IMR-90 (cell line): ENCODE measurements around the gene ARHGEF9. TPM values are rescaled to one million over a fixed set of nuclear protein-coding genes. Genes with fewer than 3 reads are reported as not detected.

Experiments
- ATAC-seq: fragments of 200-7000 bp; cut with Tn5 transposase; 2 replicates; pipeline ENCODE4 v1.9.1; 2020; ENCODE audit warnings: low read depth, mild to moderate bottlenecking, moderate library complexity
- BruUV-seq: library from RNA; stranded (reverse); fragments of 400-500 nt; replicated peaks from 2 replicates; lab custom pipeline; 2021; lab: Mats Ljungman, UMichigan
- CTCF ChIA-PET: fragments of 300-600 bp; formaldehyde crosslinking; extraction: SDS; loops from one replicate; lab custom pipeline; 2021; ENCODE audit warnings: antibody characterized with exemption; lab: Yijun Ruan, JAX
- POLR2A ChIA-PET: fragments of 300-600 bp; sonication (Branson Sonifier 250); formaldehyde crosslinking; loops from one replicate; lab custom pipeline; 2022; ENCODE audit warnings: antibody characterized with exemption; ENCODE audit not compliant: unreplicated experiment; lab: Charles Lee
- DNase-seq: peaks from one replicate; pipeline ENCODE4 v3.0.0; 2013
- H2AFZ ChIP-seq: replicated peaks from 2 replicates; pipeline ENCODE3; 2013; ENCODE audit warnings: low read length, mild to moderate bottlenecking; ENCODE audit not compliant: poor library complexity
- H2AK5ac ChIP-seq: 2 replicates; pipeline ENCODE4 v1.6.1; 2013; ENCODE audit warnings: low read depth, low read length, inconsistent platforms
- H2AK9ac ChIP-seq: replicated peaks from 2 replicates; pipeline ENCODE3; 2013; ENCODE audit warnings: mild to moderate bottlenecking, low read depth, low read length, moderate library complexity; ENCODE audit not compliant: poor library complexity
- H2BK120ac ChIP-seq: 2 replicates; pipeline ENCODE4 v1.6.1; 2013; ENCODE audit warnings: low read depth, low read length, inconsistent platforms
- H2BK15ac ChIP-seq: 3 replicates; pipeline ENCODE4 v1.6.1; 2013; ENCODE audit warnings: low read depth, low read length, inconsistent platforms
- H2BK20ac ChIP-seq: 2 replicates; pipeline ENCODE4 v1.6.1; 2013; ENCODE audit warnings: low read depth, mild to moderate bottlenecking, inconsistent platforms, low read length, moderate library complexity
- H2BK5ac ChIP-seq: 2 replicates; pipeline ENCODE4 v1.6.1; 2013; ENCODE audit warnings: mild to moderate bottlenecking, low read depth, low read length, inconsistent platforms; ENCODE audit not compliant: poor library complexity, severe bottlenecking
- H3K14ac ChIP-seq: replicated peaks from 2 replicates; pipeline ENCODE4 v1.6.1; 2013; ENCODE audit warnings: low read depth, low read length, inconsistent platforms
- H3K18ac ChIP-seq: 2 replicates; pipeline ENCODE4 v1.6.1; 2013; ENCODE audit warnings: low read depth, low read length, control low read depth
- H3K23ac ChIP-seq: 2 replicates; pipeline ENCODE4 v1.6.1; 2013; ENCODE audit warnings: low read depth, low read length, inconsistent platforms
- H3K27ac ChIP-seq: 2 replicates; pipeline ENCODE4 v1.5.1; 2013; ENCODE audit warnings: mild to moderate bottlenecking, control low read depth, low read length; ENCODE audit not compliant: insufficient read depth
- H3K27me3 ChIP-seq: 2 replicates; pipeline ENCODE4 v1.6.1; 2013; ENCODE audit warnings: low read length; ENCODE audit not compliant: control insufficient read depth, insufficient read depth
- H3K36me3 ChIP-seq: 2 replicates; pipeline ENCODE4 v1.6.1; 2013; ENCODE audit warnings: low read length, mixed read lengths; ENCODE audit not compliant: control insufficient read depth, insufficient read depth
- H3K4ac ChIP-seq: 2 replicates; pipeline ENCODE4 v1.6.1; 2013; ENCODE audit warnings: low read depth, low read length, inconsistent platforms
- H3K4me1 ChIP-seq: 2 replicates; pipeline ENCODE4 v1.6.1; 2013; ENCODE audit warnings: low read length, mixed read lengths; ENCODE audit not compliant: control insufficient read depth, insufficient read depth
- H3K4me2 ChIP-seq: 2 replicates; pipeline ENCODE4 v1.6.1; 2013; ENCODE audit warnings: low read depth, mild to moderate bottlenecking, control low read depth, low read length, moderate library complexity
- H3K4me3 ChIP-seq: 2 replicates; pipeline ENCODE4 v1.5.1; 2013; ENCODE audit warnings: low read depth, mild to moderate bottlenecking, control low read depth, low read length, moderate library complexity; ENCODE audit not compliant: insufficient read depth
- H3K56ac ChIP-seq: 2 replicates; pipeline ENCODE4 v1.6.1; 2013; ENCODE audit warnings: low read length, inconsistent platforms; ENCODE audit not compliant: insufficient read depth; ENCODE audit errors: extremely low read depth
- H3K79me1 ChIP-seq, 2 experiments: 2 replicates each; pipeline ENCODE4 v1.6.1; 2013; ENCODE audit warnings: low read length in 2 of 2, inconsistent platforms in 1 of 2, low read depth in 1 of 2
- H3K9ac ChIP-seq: 2 replicates; pipeline ENCODE4 v1.6.1; 2013; ENCODE audit warnings: low read depth, low read length, control low read depth
- H3K9me1 ChIP-seq: 2 replicates; pipeline ENCODE4 v1.6.1; 2013; ENCODE audit warnings: low read length, inconsistent platforms; ENCODE audit not compliant: insufficient read depth
- H3K9me3 ChIP-seq: 2 replicates; pipeline ENCODE4 v1.6.1; 2013; ENCODE audit warnings: low read length; ENCODE audit not compliant: control insufficient read depth, insufficient read depth
- H4K20me1 ChIP-seq: 2 replicates; pipeline ENCODE4 v1.6.1; 2013; ENCODE audit warnings: low read length, inconsistent platforms; ENCODE audit not compliant: insufficient read depth
- H4K5ac ChIP-seq: 2 replicates; pipeline ENCODE4 v1.6.1; 2013; ENCODE audit warnings: mild to moderate bottlenecking, low read depth, low read length, control low read depth
- H4K8ac ChIP-seq, 2 experiments: 2 replicates each; pipeline ENCODE4 v1.6.1; 2013; ENCODE audit warnings: low read depth in 2 of 2, low read length in 2 of 2, control low read depth in 1 of 2, inconsistent platforms in 1 of 2
- H4K91ac ChIP-seq: 2 replicates; pipeline ENCODE4 v1.6.1; 2013; ENCODE audit warnings: low read depth, low read length, inconsistent platforms; ENCODE audit not compliant: insufficient read depth
- BHLHE40 ChIP-seq: fragments of 150-350 bp; IDR thresholded peaks from 2 replicates; pipeline ENCODE4 v1.6.1; 2016; ENCODE audit warnings: mild to moderate bottlenecking, low read depth, low read length
- CEBPB ChIP-seq: IDR thresholded peaks from 2 replicates; pipeline ENCODE4 v1.6.1; 2012; ENCODE audit warnings: low read depth, low read length, improper control_type of control experiment
- CHD1 ChIP-seq: IDR thresholded peaks from 2 replicates; pipeline ENCODE4 v1.6.1; 2012; ENCODE audit warnings: low read depth, low read length, improper control_type of control experiment
- FOS ChIP-seq: fragments of 150-350 bp; IDR thresholded peaks from 2 replicates; pipeline ENCODE4 v1.6.1; 2016; ENCODE audit warnings: low read depth, low read length
- MAFK ChIP-seq: IDR thresholded peaks from 2 replicates; pipeline ENCODE4 v1.6.1; 2012; ENCODE audit warnings: low read depth, low read length, improper control_type of control experiment
- MAZ ChIP-seq: IDR thresholded peaks from 2 replicates; pipeline ENCODE4 v1.6.1; 2012; ENCODE audit warnings: low read depth, mild to moderate bottlenecking, low read length, improper control_type of control experiment, moderate library complexity, borderline replicate concordance
- NFE2L2 ChIP-seq: fragments of 150-350 bp; IDR thresholded peaks from 2 replicates; pipeline ENCODE4 v1.6.1; 2016; ENCODE audit warnings: low read depth, mild to moderate bottlenecking, low read length
- POLR2A ChIP-seq: IDR thresholded peaks from 2 replicates; pipeline ENCODE4 v1.6.1; 2012; ENCODE audit warnings: mild to moderate bottlenecking, low read depth, low read length
- RAD21 ChIP-seq: IDR thresholded peaks from 2 replicates; pipeline ENCODE4 v1.6.1; 2012; ENCODE audit warnings: low read length, improper control_type of control experiment
- RCOR1 ChIP-seq: IDR thresholded peaks from 2 replicates; pipeline ENCODE4 v1.6.1; 2012; ENCODE audit warnings: mild to moderate bottlenecking, low read length, improper control_type of control experiment; ENCODE audit not compliant: insufficient replicate concordance
- RFX5 ChIP-seq: IDR thresholded peaks from 2 replicates; pipeline ENCODE4 v1.8.0; 2012; ENCODE audit warnings: low read depth, mild to moderate bottlenecking, low read length, moderate library complexity
- WGBS, 2 experiments: methylation state at CpG; one replicate each; pipeline versions ENCODE4 v1.1.5 to v1.1.7; 2013; ENCODE audit warnings: missing lambda C conversion rate in 2 of 2; ENCODE audit not compliant: insufficient read length in 1 of 2; ENCODE audit errors: extremely low coverage in 2 of 2; 5-methylcytosine and 5-hydroxymethylcytosine counted together
- dilution Hi-C: fragments of 300-500 bp; cut with HindIII; formaldehyde crosslinking; loops from one replicate; pipeline ENCODE4 v1.14.3; 2018; ENCODE audit warnings: low sequenced_read_pairs; ENCODE audit not compliant: unreplicated experiment
- in situ Hi-C: fragments of 300-500 bp; cut with MboI; formaldehyde crosslinking; loops from 3 replicates; pipeline ENCODE4 v1.14.3; 2019; ENCODE audit warnings: low sequenced_read_pairs, inconsistent platforms, mixed read lengths
- intact Hi-C: fragments of 100-400 bp; cut with micrococcal nuclease; formaldehyde crosslinking; loops from 2 replicates; pipeline ENCODE4 v1.10.0; 2022
- polyA plus RNA-seq, 3 experiments: library from polyadenylated mRNA; depleted of rRNA; stranded (reverse); fragments of >200 nt; gene quantifications; 2 replicates each; pipeline ENCODE4 v1.2.3, GENCODE V29; 2012; ENCODE audit warnings: low replicate concordance in 1 of 3
- total RNA-seq: library from RNA; depleted of rRNA; stranded (reverse); fragments of >200 nt; gene quantifications from 2 replicates; pipeline ENCODE4 v1.2.3, GENCODE V29; 2012
- TF ChIP-seq, protein P1 (sequence below): conservative IDR thresholded peaks from 2 replicates; pipeline ENCODE4 v1.5.1; 2012; ENCODE audit warnings: mild to moderate bottlenecking, low read depth, low read length, improper control_type of control experiment

Gene ARHGEF9
- total and polyA plus RNA-seq, 2 of the 4 experiments (the other 2 are of a cell fraction) = 7.1 to 11.8 TPM

DNA sequence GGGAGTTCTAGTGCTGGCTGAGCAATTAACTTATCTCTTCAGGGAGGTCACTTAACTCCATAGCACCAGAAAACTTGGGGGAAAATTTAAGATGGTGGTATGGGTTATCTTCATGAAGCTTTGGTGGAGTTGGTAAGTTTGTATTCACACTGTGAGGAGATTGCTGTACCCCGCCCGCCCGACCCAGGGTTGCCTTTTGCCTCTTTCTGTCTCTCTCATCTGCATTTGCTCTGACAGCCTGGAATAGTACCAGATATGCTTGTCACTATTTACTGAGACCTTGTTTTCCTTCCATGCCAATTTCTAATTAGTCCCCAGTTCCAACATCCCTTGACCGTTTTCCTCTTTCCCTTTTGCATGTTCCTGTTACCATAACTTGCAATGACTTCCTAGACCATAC is 33.1 kb upstream of the ARHGEF9 start:
- no peaks in the 10 kb centered on the region for H3K27me3 ChIP-seq
- H2BK20ac ChIP-seq = no peak overlapping the region
- H3K79me1 ChIP-seq = no peaks in the 10 kb centered on the region
- in situ Hi-C loops = no loop called here
- H3K9me3 ChIP-seq = no peaks in the 10 kb centered on the region
- DNase-seq (no peak), ATAC-seq (no peak)
- no peak overlapping the region for H3K4me3 ChIP-seq
- no TSS peak for BruUV-seq
- no peak overlapping the region for H3K27ac ChIP-seq
- no peak overlapping the region for H3K56ac ChIP-seq
- H3K9me1 ChIP-seq = no peaks in the 10 kb centered on the region
- no peak overlapping the region for H2AK5ac ChIP-seq
- H2AK9ac ChIP-seq = no peak overlapping the region
- ChIA-PET POLR2A (no interaction called here), CTCF (no interaction called here)
- TF ChIP-seq RAD21 (no peak), CHD1 (no peak), CEBPB (no peak), MAFK (no peak), RFX5 (no peak), RCOR1 (no peak), FOS (no peak), NFE2L2 (no peak), POLR2A (no peak), MAZ (no peak), BHLHE40 (no peak)
- TF ChIP-seq, protein P1, sequence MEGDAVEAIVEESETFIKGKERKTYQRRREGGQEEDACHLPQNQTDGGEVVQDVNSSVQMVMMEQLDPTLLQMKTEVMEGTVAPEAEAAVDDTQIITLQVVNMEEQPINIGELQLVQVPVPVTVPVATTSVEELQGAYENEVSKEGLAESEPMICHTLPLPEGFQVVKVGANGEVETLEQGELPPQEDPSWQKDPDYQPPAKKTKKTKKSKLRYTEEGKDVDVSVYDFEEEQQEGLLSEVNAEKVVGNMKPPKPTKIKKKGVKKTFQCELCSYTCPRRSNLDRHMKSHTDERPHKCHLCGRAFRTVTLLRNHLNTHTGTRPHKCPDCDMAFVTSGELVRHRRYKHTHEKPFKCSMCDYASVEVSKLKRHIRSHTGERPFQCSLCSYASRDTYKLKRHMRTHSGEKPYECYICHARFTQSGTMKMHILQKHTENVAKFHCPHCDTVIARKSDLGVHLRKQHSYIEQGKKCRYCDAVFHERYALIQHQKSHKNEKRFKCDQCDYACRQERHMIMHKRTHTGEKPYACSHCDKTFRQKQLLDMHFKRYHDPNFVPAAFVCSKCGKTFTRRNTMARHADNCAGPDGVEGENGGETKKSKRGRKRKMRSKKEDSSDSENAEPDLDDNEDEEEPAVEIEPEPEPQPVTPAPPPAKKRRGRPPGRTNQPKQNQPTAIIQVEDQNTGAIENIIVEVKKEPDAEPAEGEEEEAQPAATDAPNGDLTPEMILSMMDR = no peak
- no peak overlapping the region for H3K9ac ChIP-seq
- H2BK15ac ChIP-seq = no peak overlapping the region
- no peak overlapping the region for H3K4ac ChIP-seq
- H4K8ac ChIP-seq = no peak overlapping the region
- H3K36me3 ChIP-seq = no peaks in the 10 kb centered on the region
- no peak overlapping the region for H3K4me2 ChIP-seq
- H3K14ac ChIP-seq = no peak overlapping the region
- H3K18ac ChIP-seq = no peak overlapping the region
- H4K20me1 ChIP-seq = no peaks in the 10 kb centered on the region
- H2BK120ac ChIP-seq = no peak overlapping the region
- 92% methylated on average over 2 of the region's 4 CpGs; no CpG with 5 or more reads in 1 of the 2 experiments for WGBS, 2 experiments
- H3K4me1 ChIP-seq = no peaks in the 10 kb centered on the region
- dilution Hi-C loops = no loop called here
- H3K23ac ChIP-seq = no peak overlapping the region
- no peak overlapping the region for H4K5ac ChIP-seq
- H2AFZ ChIP-seq = no peak overlapping the region
- intact Hi-C loops = no loop called here
- H4K91ac ChIP-seq = no peak overlapping the region
- no peak overlapping the region for H2BK5ac ChIP-seq
